ENCODE results near the gene PHF10. TPM values are rescaled to one million over a fixed set of nuclear protein-coding genes. Genes with fewer than 3 reads are reported as not detected.

The PHF10 gene
- total and polyA plus RNA-seq, 2 donors (not counting 1 experiment from before 2014, with no cell fraction given): 32.9 to 74.6 TPM

DNA sequence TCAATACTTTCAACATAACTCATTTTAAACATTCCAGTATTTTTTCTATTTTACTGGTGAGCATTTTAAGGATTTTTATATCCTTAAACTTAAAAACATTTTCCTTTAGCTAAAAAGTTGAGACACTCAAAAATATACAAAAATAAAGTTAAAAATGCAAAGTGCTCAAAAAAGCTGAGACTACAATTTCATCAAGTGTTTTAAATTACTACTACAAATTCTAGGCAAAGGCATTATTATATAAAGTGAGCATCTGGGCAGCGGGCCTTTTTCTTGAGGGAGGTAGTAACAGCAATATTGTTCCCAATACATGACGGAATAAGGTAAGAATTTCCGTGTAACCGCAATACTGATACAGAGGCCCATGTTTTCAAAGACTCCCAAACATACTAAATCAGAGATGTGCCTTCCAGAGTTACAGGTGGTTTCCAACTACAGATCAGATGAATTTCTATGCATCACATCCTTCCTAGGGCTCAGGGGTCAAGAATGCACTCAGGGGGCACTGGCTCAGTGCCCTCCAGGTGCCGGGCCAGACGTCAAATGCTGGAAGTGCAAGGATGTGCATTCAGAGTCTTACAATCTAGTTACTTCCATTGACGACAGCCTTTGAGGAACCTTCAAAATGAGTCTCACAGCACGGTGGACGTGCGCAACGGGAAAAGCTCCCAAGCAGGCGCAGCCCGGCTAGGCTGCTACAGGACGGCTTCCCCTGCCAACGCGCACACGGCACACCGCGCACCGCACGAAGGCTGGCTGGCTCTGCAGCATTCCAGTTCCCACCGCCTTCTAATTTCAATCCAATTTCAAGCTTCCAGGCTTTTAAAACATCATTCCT lies 1.7 kb downstream of the PHF10 start:
- peak overlapping the region; percentile 84 for H2AFZ ChIP-seq (ENCODE audit: insufficient read depth, low read depth, low read length, poor library complexity, severe bottlenecking)
- H3K27me3 Mint-ChIP-seq: no peaks in the 10 kb centered on the region
- H3K4me2 ChIP-seq (replicated peaks; ENCODE audit: low read depth, low read length, poor library complexity, severe bottlenecking): peak overlapping the region; percentile 80
- peak overlapping the region; percentile 58 to 95 (median 77) for H3K4me3 ChIP-seq (ENCODE audit: control extremely low read depth in 1 of 5, extremely low read depth in 1 of 5, insufficient read depth in 1 of 5, low read depth in 2 of 5, low read length in 4 of 5)
- no peak for TF ChIP-seq EZH2 (IDR thresholded peaks at IDR 0.05; ENCODE audit: borderline replicate concordance, insufficient read depth, low read depth, low read length, poor library complexity, severe bottlenecking)
- TF ChIP-seq, protein P1, sequence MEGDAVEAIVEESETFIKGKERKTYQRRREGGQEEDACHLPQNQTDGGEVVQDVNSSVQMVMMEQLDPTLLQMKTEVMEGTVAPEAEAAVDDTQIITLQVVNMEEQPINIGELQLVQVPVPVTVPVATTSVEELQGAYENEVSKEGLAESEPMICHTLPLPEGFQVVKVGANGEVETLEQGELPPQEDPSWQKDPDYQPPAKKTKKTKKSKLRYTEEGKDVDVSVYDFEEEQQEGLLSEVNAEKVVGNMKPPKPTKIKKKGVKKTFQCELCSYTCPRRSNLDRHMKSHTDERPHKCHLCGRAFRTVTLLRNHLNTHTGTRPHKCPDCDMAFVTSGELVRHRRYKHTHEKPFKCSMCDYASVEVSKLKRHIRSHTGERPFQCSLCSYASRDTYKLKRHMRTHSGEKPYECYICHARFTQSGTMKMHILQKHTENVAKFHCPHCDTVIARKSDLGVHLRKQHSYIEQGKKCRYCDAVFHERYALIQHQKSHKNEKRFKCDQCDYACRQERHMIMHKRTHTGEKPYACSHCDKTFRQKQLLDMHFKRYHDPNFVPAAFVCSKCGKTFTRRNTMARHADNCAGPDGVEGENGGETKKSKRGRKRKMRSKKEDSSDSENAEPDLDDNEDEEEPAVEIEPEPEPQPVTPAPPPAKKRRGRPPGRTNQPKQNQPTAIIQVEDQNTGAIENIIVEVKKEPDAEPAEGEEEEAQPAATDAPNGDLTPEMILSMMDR (IDR thresholded peaks at IDR 0.05): no peak
- peaks cover 0 to 6% of the 10 kb centered on the region in 2 experiments for H3K36me3 ChIP-seq (replicated peaks in 1 of 2; ENCODE audit: control extremely low read depth in 1 of 2, control insufficient read depth in 1 of 2, extremely low read depth in 1 of 2, insufficient read depth in 2 of 2, low read length in 1 of 2)
- H3K9me3 ChIP-seq (ENCODE audit: control extremely low read depth in 1 of 3, control insufficient read depth in 2 of 3, insufficient read depth in 1 of 3, low read length in 2 of 3): no peaks in the 10 kb centered on the region
- H3K9me3 Mint-ChIP-seq (ENCODE audit: insufficient read depth): no peaks in the 10 kb centered on the region
- CTCF ChIA-PET: interaction anchor here (1.3 to 2.0 kb wide), 2 partner anchors 20 to 21 kb away, joined by 3 to 8 read pairs; partner anchors contain the start of genes C6orf120 and WDR27
- peak; percentile 66 for DNase-seq
- H3K4me1 Mint-ChIP-seq: peaks cover 33% of the 10 kb centered on the region
- intact Hi-C loops (cut with micrococcal nuclease): loop anchor here (1.0 to 10.0 kb wide), 3 partner anchors 20 to 572 kb away; partner anchors contain the start of genes C6orf120, DLL1, DYNLT2 and ERMARD
- peak overlapping the region; percentile 89 for H3K27ac Mint-ChIP-seq
- no peak for ATAC-seq (ENCODE audit: low read depth)
- H3K27ac ChIP-seq (ENCODE audit: low read length in 2 of 2): peak overlapping the region; percentile 77 to 88
- POLR2A ChIA-PET: interaction anchor here (1.3 to 3.1 kb wide), 2 partner anchors 21 to 830 kb away, joined by 3 to 28 read pairs; partner anchors contain the start of genes C6orf120 and WDR27
- peak overlapping the region; percentile 72 for H3K9ac ChIP-seq (ENCODE audit: low read length)
- no peaks in the 10 kb centered on the region for H4K20me1 ChIP-seq (ENCODE audit: control insufficient read depth, insufficient read depth, low read length, poor library complexity, severe bottlenecking)
- H3K27me3 ChIP-seq (replicated peaks in 1 of 4; ENCODE audit: control extremely low read depth in 1 of 4, control insufficient read depth in 3 of 4, insufficient read depth in 4 of 4, low read length in 3 of 4): no peaks in the 10 kb centered on the region
- 3% methylated on average over 20 of the region's 22 CpGs for WGBS (ENCODE audit: insufficient coverage)
- H3K79me2 ChIP-seq (ENCODE audit: control insufficient read depth, insufficient read depth, low read length): peaks cover 41% of the 10 kb centered on the region
- peak overlapping the region; percentile 90 for H3K4me3 Mint-ChIP-seq
- peaks cover 17 to 18% of the 10 kb centered on the region in 2 donors for H3K4me1 ChIP-seq (ENCODE audit: control insufficient read depth in 2 of 2, insufficient read depth in 2 of 2, low read length in 2 of 2)
